A673 (cell line): Measurements from ENCODE around the gene FAM47E. TPM values are rescaled to one million over a fixed set of nuclear protein-coding genes. Genes with fewer than 3 reads are reported as not detected.

Source experiments
- BruUV-seq: library from RNA; stranded (reverse); fragments of 400-500 nt; replicated peaks from 2 replicates; lab custom pipeline; 2021; lab: Mats Ljungman, UMichigan
- CTCF ChIA-PET: fragments of 300-600 bp; sonication (Branson Sonifier 250); formaldehyde crosslinking; loops from one replicate; lab custom pipeline; 2022; ENCODE audit warnings: antibody characterized with exemption; lab: Charles Lee
- POLR2A ChIA-PET: fragments of 300-600 bp; sonication (Branson Sonifier 250); formaldehyde crosslinking; loops from one replicate; lab custom pipeline; 2022; ENCODE audit warnings: antibody characterized with exemption; ENCODE audit not compliant: low non-redundant PET; lab: Charles Lee
- DNase-seq: peaks from one replicate; pipeline ENCODE4 v3.0.0-alpha.2; 2015; ENCODE audit warnings: low spot score
- H3K27ac ChIP-seq: fragments of 200-600 bp; sonication (generic); 2 replicates; pipeline ENCODE4 v1.5.1; 2016; ENCODE audit warnings: mixed run types, low read depth, mild to moderate bottlenecking, mixed read lengths, antibody characterized with exemption, low read length; ENCODE audit not compliant: poor library complexity, severe bottlenecking
- H3K27me3 ChIP-seq: fragments of 200-600 bp; sonication (generic); replicated peaks from 2 replicates; pipeline ENCODE4 v1.6.1; 2017; ENCODE audit warnings: mixed run types, low read depth, mild to moderate bottlenecking, mixed read lengths, antibody characterized with exemption, low read length; ENCODE audit not compliant: insufficient read depth, poor library complexity
- H3K36me3 ChIP-seq: fragments of 200-600 bp; sonication (generic); 2 replicates; pipeline ENCODE4 v1.6.1; 2016; ENCODE audit warnings: mixed run types, mild to moderate bottlenecking, mixed read lengths, antibody characterized with exemption, low read length; ENCODE audit not compliant: insufficient read depth, poor library complexity, severe bottlenecking
- H3K4me1 ChIP-seq: fragments of 200-600 bp; sonication (generic); 2 replicates; pipeline ENCODE4 v1.6.1; 2017; ENCODE audit warnings: mixed run types, mild to moderate bottlenecking, mixed read lengths, antibody characterized with exemption, low read length; ENCODE audit not compliant: insufficient read depth, poor library complexity, severe bottlenecking
- H3K4me3 ChIP-seq: fragments of 200-600 bp; sonication (generic); 2 replicates; pipeline ENCODE4 v1.5.1; 2016; ENCODE audit warnings: low read depth, mixed run types, mild to moderate bottlenecking, mixed read lengths, low read length; ENCODE audit not compliant: poor library complexity, severe bottlenecking
- H3K9me3 ChIP-seq: fragments of 200-600 bp; sonication (generic); 2 replicates; pipeline ENCODE4 v1.6.1; 2016; ENCODE audit warnings: mixed run types, low read depth, mild to moderate bottlenecking, mixed read lengths, antibody characterized with exemption, low read length; ENCODE audit not compliant: poor library complexity, severe bottlenecking
- CTCF ChIP-seq: fragments of 300-800, 200-600 bp; sonication (generic); conservative IDR thresholded peaks from 2 replicates; pipeline ENCODE4 v1.5.1; 2017; ENCODE audit warnings: low read depth, mild to moderate bottlenecking, antibody characterized with exemption, low read length, moderate library complexity, mixed read lengths
- EZH2 ChIP-seq: fragments of 200-600 bp; sonication (generic); IDR thresholded peaks from 2 replicates; pipeline ENCODE4 v1.6.1; 2017; ENCODE audit warnings: borderline replicate concordance, low read depth, mild to moderate bottlenecking, mixed read lengths, antibody characterized with exemption, low read length; ENCODE audit not compliant: poor library complexity, severe bottlenecking
- intact Hi-C: fragments of 100-400 bp; cut with micrococcal nuclease; formaldehyde crosslinking; loops from one replicate; pipeline ENCODE4 v1.10.0; 2022; ENCODE audit not compliant: unreplicated experiment
- total RNA-seq: library from RNA; stranded (reverse); gene quantifications from 2 replicates; pipeline ENCODE4 v1.2.3, GENCODE V29; 2021

FAM47E gene
- total RNA-seq, 1 experiment from 2014 or later: 0.21 TPM

DNA sequence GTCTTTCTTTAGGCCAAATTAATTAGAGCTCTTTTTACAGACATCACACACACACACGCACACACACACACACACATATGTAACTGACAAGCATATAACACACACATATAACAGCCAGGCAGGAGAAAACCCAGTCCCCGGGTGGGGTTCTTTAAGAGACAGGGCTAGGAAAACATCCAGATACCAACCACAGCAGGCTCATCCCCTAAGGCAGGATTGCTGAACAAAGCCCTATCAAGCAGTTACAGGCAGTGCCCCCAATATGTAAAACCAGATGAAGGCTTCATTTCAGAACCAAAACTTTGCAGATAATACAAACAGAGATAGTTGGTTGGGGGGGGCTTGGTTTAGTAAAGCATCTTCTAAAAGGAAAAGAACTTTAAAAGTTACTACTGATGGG is 18.0 kb upstream of the FAM47E start:
- Histone ChIP-seq H3K4me3 (no peak overlapping the region), H3K27me3 (no peaks in the 10 kb centered on the region), H3K9me3 (no peaks in the 10 kb centered on the region), H3K27ac (no peak overlapping the region), H3K36me3 (no peaks in the 10 kb centered on the region), H3K4me1 (no peaks in the 10 kb centered on the region)
- TF ChIP-seq CTCF (no peak), EZH2 (no peak)
- CTCF ChIA-PET: no interaction called here
- no peak for DNase-seq
- intact Hi-C loops: no loop called here
- POLR2A ChIA-PET: no interaction called here
- BruUV-seq: no TSS peak

DNA sequence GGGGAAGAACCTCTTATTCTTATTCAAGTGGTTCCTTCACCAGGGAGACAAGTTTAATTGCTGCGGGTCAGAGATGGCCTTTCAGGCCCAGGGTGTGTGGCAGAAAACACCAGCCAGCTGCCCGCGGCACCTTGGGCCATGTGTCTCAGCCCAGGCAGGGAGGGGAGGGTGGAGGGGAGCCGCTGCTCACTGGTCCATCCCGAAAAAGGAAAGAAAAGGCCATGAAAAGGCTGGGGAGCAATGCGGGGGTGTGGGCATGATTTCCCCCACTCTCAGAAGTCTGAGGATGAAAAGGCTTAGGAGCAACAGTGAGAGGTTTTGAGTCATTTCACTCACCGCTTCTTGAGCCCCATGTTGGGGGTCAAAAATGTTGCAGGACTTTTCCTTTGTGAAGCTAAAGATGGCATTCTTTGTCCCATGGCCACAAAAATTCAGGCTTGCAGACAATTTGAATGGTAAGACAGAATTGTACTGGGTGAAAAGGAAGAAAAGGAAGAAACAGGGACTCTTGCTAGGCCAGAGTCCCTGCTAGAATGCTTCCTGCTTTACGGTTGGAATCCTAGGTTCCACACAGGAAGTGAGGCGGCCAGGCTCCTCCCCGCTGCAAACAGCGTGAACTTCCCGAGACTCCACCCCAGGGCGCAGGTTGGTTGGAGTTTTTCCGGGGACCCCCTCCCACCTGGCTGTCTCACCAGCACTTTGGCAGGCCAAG is 17.4 kb upstream of the FAM47E start:
- CTCF ChIA-PET: no interaction called here
- no peak overlapping the region for H3K4me3 ChIP-seq
- no peak for DNase-seq

GRCh38 chr4:76234679-76235044 is 16.9 kb upstream of the FAM47E start:
- Histone ChIP-seq H3K27me3 (no peaks in the 10 kb centered on the region), H3K36me3 (no peaks in the 10 kb centered on the region), H3K4me1 (no peaks in the 10 kb centered on the region), H3K27ac (no peak overlapping the region), H3K4me3 (no peak overlapping the region), H3K9me3 (no peaks in the 10 kb centered on the region)
- DNase-seq: no peak
- BruUV-seq: no TSS peak
- intact Hi-C loops: no loop called here
- no peak for TF ChIP-seq EZH2
- TF ChIP-seq CTCF: no peak
- CTCF ChIA-PET: no interaction called here
- POLR2A ChIA-PET: no interaction called here

More for the DNA sequence above, 17.4 kb upstream of the FAM47E start:
- TF ChIP-seq EZH2 (no peak), CTCF (no peak)
- POLR2A ChIA-PET: no interaction called here
- Histone ChIP-seq H3K4me1 (no peaks in the 10 kb centered on the region), H3K27ac (no peak overlapping the region), H3K27me3 (no peaks in the 10 kb centered on the region), H3K9me3 (no peaks in the 10 kb centered on the region), H3K36me3 (no peaks in the 10 kb centered on the region)
- intact Hi-C loops: no loop called here
- no TSS peak for BruUV-seq
